GM18907 (cell line): ENCODE results near the gene LRPAP1.

Experiments
- ATAC-seq: cut with Tn5 transposase; IDR thresholded peaks from one replicate; pipeline ENCODE4 v1.9.1; 2021; ENCODE audit warnings: mild to moderate bottlenecking, moderate library complexity; ENCODE audit not compliant: unreplicated experiment

LRPAP1 gene

DNA sequence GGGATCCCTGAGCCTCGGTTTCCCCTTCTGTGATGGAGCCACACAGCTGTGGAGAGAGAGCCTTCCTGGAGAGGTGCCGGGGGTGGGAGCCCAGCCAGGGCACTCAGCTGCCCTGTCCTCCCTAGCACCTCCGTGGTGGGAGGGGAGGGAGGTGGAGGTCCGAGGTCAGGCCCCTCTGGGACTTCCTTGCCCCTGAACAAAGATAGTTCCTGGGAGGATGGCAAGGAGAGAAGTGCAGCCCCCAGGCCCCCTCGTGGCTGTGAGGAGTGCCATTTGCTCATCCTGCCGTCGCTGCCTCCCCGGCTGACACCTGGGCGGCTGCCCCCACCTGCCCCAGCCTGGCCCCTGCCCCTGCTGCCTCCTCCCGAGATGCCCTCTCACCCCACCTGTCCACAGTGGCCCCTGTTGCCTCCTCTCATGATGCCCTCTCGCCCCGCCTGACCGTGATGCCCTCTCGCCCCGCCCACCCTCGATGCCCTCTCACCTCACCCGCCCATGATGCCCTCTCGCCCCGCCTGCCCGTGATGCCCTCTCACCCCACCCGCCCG lies 56.4 kb downstream of the LRPAP1 start:
- no peak for ATAC-seq

DNA sequence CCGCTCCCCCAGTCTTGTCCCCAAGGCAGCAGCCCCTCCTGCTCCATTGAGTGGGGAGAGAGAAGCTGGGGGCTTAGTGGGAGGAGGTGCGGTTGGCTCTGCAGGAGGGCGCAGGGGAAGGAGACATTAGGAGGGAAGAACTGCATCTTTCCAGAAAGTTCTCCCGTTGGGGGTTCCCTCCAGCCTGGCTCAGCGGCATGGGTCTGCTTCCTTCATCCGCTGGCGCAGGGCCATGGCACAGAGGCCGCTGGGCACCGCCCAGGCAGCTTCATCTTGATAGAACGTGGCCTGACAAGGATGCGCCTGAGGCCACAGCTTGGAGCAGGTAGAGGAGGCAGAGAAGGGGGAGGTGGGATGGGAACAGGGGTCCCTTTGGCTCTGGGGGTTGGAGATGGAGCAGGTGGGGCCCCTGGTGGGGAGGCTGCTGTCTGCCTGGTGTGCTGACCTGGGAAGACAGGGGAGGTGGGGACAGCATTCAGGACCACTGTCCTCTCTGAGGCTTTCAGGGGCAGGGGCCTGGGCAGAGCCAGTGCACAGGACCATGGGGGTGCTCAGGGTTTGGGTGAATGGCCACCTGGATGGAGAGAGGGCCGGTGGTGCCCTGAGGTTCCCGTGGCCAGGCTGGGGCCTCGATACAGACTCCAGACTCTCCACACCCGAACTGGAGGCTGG lies 57.0 kb downstream of the LRPAP1 start:
- ATAC-seq = no peak

DNA sequence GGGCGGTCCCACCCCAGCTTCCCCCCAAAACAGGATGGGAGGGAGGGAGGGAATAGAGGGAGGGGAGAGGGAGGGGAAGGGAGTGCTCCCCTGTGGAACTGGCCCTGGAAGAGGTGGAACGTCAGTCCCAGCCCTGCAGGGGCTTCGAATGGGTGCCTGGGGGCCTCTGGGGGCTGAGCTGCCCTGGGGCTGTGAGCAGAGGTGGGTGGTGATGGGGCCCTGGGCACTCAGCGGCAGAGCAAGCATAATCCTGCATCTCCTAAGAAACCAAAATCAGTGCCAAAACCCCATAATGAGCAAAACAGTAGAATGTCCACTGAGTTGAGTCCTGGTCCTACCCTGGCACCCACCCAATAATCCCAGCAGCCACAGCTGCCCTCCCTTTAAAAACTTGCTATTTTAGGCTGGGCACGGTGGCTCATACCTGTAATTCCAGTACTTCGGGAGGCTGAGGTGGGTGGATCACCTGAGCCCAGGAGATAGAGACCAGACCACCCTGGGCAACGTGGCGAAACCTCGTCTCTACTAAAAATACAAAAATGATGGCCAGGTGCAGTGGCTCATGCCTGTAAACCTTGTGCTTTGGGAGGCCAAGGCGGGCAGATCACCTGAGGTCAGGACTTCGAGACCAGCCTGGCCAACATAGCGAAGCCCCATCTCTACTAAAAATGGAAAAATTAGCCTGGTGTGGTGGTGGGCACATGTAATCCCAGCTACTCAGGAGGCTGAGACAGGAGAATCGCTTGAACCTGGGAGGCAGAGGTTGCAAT lies 58.0 kb downstream of the LRPAP1 start:
- ATAC-seq = no peak

DNA sequence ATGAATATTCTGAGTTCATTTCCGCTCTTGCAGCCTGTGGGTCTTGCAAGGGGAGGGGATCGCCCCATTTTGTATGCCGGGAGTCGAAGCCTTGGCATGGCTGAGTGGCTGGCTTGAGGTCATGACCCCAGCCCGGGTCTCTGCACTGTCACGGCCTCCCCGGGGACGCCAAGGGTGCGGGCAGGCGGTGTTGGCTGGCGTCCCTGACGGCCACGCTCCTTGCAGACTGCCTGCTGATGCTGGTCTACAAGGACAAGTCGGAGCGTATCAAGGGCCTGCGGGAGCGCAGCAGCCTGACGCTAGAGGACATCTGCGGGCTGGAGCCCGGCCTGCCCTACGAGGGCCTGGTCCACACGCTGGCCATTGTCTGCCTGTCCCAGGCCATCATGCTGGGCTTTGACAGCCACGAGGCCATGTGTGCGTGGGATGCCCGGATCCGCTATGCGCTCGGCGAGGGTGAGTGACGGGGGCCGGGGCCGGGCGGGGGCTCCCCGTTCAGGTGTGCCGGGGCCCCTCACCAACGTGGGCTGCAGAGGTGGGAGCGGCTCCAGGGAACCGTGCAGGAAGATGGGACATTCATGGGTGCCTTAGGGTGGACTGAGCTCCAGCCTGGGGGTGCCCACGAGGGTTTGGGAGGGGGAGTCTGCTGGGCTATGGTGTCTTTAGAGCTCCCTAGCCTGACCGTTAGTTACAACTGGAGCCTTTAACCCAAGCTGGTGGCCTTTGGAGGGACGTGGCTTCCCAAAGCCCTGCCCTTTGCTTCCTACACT lies 58.9 kb downstream of the LRPAP1 start:
- no peak for ATAC-seq

DNA sequence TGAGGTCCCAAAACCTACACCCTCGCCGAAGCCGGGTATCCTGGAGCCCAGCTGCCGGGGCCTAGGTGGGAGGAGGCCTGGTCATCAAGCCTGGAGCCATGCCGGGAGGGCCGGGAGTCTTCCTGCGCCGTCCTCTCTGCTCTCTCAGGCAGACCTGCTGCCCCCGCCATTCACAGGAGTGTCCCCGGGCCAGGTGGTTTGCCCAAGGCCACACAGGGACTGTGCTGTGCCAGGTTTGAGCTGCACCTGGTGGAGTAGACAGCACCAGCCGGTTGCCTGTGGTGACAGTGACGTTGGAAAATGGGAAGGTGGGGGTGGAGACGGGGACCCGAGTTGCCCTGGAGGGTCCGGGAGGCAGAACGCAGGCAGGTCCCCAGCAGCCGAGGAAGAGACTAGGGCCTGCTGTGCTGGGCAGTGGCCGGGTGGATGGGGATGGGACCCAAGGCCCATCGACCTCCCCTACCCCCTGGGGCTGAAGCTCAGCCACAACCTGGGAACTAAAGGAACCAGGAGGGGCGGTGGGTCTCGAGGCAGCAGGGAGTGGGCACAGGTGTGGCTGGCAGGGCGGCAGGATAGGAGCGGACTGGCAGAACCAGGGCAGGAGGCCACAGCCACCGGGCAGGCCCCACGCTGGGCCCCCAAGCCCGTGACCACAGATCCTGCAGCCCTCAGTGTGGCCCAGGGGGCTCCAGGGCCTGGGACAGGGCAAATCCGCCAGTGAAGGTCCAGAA lies 59.6 kb downstream of the LRPAP1 start:
- ATAC-seq = no peak

DNA sequence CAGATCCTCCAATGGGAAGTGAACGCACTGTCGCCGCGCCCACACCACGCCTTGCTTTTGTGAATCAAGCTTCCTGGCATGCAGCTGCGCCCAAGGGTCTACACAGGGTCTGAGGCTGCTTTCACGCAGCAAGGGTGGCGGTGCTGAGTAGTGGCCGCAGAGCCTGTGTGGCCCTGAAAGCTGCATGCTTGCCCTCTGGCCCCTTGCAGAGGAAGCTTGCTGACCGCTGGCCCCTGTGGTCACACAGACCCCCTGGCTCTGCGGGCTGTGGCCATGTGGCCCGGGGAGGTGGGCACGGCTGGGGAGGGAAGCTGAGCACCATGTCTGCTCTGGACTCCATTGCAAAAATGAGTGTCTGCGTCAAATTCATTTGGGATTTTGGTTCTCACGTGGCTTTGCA lies 60.3 kb downstream of the LRPAP1 start:
- ATAC-seq = no peak

DNA sequence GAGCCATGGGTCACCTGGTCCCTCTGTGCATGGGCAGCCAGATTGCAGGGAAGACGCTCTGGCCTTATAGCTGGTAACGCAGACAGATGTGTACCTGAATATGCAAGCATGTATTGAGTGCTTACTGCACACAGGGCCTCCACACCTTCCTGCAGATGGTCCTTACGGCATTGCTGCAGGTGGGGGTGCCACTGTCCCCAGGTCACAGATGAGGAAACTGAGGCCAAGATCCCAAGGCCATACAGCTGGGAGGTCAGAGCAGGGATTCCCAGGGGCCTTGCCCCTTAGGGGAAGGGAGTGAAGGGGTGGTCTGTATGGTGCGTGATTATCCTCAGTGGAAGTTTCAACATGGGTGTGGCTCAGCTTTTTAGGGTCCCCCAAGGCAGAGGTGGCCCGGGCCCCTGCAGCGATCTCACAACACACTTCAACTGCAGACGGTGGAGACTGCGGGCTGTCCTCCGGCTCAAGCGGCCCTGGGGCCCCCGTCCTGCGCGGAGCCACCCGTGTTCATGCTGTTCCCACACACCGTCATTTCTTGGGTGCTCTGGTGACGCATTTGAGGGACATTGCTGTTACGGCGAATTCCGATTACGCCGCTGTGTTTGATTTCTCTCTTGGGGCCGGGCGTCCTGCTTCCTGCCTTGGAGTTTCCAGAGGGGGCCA lies 61.0 kb downstream of the LRPAP1 start:
- ATAC-seq = no peak

DNA sequence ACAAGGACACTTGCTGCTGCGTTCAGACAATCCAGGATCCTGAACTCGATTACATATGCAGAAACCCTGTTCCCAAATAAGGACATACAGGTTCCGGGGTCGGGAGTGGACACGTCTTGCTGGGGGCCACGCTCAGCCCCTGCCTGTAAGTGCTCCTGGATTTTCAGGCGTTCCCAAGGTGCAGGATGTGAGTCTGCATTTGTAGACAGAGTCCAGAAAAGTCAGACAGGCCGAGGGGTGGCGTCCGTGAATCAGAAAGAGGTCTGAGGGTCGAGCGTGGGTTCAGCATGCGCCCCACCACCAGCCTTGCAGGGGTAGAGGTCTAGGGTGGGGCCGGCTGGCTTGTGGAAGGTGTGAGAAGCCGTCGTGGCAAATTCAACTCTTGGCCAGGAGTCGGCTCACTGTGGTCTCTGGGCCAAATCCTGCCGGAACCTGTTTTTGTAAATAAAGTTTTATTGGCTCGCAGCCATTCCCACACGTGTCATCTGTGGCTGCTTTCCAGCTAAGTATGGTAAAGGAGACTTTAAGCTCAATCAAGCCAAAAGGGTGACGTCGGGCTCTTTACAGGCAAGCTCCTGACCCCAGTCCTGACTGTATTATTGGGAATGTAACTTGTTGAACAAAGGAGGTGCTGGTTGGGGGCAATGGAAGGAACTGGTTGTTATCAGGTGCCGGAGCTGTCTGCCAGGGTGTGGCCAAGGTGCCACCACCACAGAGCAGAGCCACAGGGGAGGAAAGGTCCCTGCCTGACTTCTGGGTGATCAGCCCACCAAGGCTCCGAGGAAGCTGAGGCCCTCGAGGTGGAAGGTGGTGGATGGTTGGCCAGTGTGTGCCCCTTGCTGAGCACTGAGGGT lies 61.8 kb downstream of the LRPAP1 start:
- ATAC-seq = no peak

DNA sequence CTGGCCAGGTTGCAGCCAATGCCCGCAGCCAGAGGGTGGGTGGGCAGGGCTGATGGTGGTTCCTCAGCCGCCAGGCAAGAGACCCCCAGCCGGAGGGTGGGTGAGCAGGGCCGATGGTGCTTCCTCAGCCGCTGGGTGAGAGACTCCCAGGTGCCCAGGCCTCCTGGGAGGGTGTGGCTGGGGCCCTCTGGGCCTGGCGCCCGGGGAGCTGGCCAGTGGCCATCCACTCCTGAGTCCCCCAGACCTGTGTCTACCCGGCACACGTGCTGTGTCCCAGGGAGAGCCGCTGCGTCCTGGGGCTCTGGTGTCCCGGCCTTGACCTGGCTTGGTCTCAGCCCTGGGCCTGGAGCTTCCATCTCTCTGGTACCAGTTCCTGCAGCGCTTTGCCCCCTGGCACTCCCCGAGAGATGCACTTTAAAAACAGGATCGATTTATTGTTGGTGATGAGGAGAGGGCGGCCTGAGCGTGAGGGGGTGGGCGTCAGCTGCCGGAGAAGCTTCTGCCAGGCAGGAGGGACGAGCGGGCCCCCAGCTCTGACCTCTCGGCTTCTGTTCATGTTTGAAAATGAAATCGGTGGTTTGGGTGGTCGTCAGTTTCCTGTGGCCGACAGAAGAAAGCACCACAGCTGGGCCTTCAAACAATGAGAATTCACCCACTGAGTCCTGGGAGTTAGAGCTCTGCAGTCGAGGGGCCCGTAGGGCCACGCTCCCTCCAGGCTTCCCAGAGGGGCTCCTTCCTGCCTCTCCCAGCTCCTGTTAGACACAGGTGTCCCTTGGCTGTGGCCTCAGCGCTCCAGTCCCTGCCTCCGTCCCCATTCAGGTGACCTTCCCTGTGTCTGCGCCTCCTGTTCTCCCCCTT lies 62.6 kb downstream of the LRPAP1 start:
- no peak for ATAC-seq

DNA sequence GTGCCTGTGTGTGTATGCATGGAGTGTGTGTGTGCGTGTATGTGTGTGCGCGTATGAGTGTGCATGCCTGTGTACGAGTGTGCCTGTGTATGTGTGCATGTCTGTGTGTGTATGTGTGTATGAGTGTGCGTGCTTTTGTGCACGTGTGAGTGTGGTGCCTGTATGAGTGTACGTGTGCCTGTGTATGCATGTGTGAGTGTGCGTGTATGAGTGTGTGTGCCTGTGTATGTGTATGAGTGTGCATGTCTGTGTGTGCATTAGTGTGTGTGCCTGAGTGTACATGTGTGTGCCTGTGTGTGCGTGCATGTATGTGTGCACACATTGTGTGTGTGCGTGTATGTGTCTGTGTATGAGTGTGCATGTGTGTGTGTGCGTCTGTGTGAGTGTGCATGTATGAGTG lies 63.4 kb downstream of the LRPAP1 start:
- no peak for ATAC-seq

DNA sequence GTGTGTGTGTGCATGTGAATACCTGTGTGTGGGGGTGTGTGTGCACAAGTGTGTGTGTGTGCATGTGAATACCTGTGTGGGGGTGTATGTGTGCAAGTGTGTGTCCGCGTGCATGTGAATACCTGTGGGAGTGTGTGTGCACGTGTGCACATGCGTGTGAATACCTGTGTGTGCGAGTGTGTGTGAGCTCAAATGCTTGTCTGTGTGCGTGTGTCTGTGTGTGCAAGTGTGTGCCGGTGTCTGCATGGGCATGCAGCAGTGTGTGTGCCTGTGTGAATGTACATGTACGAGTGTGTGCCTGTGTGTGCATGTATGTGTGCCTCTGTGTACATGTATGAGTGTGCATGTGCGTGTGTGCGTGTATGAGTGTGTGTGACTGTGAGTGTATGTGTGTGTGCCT lies 64.1 kb downstream of the LRPAP1 start:
- ATAC-seq = no peak

DNA sequence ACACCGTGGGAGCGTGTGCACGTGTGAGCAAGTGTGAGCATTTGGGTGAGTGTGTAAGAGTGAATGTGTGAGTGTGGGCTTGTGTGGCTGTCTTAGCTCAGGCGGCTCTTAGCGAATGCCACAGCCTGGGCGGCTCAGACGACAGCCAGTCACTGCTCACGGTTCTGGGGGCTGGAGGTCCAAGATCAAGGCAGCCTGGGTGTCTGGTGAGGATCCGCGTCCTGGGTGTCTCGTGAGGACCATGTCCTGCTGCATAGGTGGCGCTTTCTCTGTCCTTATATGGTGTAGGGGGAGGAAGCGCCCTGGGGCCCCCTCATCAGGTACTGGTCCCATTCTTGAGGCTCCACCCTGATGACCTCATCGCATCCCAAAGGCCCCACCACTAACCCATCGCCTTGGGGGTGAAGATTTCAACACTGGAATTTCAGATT lies 64.6 kb downstream of the LRPAP1 start:
- ATAC-seq = no peak

DNA sequence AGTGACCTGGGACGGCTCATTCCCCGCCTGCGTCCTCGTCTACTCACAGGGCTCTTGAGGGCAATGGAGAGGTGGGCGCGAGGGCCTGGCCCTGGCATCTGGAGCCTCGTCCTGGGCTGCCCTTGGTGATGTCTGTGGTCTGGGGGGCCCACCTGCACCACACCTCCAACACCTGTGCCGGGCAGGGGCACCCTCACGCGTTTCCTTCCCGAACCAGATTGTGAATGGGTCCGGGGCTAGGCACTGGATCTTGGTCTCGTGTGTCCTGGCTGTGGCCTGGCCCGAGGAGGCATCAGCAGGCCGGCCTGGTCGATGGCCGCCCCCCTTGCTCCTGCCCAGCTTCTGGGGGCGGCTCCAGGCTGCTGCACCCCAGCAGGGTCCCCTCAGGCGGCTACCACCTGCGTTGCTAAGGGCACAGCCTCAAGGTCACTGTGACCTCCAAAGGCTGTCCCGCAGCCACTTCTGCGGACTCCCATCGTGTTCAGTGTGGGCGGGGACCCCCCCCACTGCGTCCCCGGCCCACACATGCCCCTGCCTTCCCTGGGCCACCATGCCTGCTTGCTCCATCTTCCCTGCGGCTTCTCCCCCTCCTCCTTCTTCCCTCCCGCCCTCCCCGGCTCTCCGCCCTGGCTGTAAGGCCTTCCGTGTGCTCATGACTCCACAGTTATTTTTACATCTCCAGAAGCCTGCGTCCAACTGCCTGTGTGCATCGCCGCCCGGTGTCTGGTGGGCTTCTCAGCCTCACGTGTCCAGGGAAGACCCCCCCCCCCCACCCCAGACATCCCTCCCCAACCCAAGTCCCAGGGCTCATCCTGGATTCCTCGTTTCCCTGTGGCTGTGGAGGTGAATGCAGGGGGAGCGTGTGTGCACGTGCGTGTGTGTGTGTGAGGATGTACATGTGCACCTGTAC lies 65.3 kb downstream of the LRPAP1 start:
- ATAC-seq = no peak

DNA sequence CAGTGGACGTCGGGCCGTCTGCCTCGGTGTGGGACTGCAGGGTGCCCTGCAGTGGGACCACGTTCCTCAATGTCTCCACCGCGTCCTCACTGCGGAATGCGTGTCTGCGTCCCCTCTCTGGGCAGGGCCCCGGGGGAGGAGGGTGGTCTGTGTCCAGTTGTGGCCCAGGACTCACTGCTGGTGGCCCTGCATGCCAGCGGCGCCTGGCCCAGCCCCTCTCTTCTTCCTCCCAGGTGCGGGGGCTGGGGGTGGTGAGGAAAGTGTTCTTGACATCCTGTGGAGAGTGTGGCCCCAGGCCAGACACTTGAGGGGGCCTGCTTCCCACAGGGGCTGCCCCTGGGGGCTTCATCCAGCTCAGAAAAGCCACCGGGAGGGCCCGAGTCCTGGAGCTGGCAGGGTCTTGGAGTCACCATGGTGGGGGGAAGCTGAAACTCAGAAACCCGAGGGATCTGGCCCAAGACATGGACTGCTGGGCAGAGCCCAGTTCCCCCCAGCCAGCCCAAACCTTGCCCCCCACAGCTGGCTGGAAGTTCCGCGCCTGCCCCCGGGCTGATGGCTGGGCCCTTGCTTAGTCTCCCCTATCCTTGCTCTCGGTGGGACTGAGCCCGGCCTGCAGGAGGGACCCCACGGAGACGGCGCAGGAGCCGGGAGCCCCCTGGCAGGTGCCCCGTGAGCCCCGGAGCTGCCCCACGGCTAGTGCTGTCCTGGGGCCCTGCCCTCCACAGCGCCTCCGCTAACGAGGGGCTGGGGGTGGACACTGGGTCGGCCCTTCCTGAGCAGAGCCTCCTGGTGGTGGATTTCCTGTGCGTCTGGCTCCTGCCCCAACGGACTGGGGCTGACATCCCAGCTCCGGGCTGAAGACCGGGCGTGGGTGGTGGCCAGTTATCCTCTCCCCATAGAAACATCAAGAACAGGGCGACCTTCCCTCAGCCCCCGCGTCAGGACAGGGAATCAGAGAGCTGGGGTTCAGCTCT lies 66.2 kb downstream of the LRPAP1 start:
- no peak for ATAC-seq

DNA sequence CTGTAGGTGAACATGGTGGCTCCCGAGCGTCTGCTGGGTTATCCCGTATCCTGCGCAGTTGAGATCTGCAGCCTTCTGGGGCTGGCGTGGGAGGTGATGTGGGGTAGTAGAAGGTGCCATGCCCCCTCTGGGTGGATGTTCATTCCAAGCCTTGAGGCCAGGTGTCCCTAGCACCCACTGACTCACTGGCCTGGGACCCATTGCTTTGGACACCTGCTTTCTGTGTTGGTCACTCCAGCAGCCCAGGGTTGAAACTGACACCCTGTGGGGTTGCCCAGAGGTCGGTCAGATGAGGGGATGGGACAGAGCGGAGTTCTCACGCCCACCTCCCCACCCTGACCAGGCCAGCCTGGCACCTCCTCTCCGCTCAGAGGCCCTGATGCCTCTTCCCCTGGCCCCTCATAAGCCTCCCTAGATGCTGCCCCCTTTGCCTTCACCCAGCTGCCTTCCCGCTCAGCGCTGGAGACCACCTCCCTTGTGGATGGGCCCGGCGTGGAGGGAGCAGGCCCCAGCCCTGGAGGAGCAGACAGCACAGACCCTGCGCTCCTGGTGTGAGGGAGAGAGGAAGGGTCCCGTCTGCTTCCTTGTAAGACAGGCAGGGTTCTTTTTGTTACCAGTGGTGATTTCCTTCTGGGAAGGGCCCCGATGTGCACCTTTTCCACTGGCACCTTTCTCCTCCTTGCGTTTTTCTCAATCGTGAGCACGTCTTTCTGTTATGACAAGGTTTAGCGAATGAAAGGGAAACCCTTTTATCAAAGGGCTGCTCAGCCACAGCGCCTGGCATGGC lies 67.1 kb downstream of the LRPAP1 start:
- ATAC-seq = no peak
